Measurements from ENCODE around the gene RAD51B. TPM values are rescaled to one million over a fixed set of nuclear protein-coding genes. Genes with fewer than 3 reads are reported as not detected.

The RAD51B gene
- total RNA-seq, 1 experiment from 2014 or later: 23.3 TPM

GRCh38 chr14:68569970-68570409, 750.4 kb downstream of the RAD51B start:
- no peaks in the 10 kb centered on the region for H3K9me3 ChIP-seq (ENCODE audit: low read depth, low read length, poor library complexity, severe bottlenecking)
- H3K27me3 ChIP-seq (replicated peaks; ENCODE audit: insufficient read depth, low read depth, low read length, poor library complexity): no peaks in the 10 kb centered on the region
- no peak for TF ChIP-seq CTCF (conservative IDR thresholded peaks at IDR 0.05; ENCODE audit: low read depth, low read length)
- no peak for TF ChIP-seq EZH2 (IDR thresholded peaks at IDR 0.05; ENCODE audit: borderline replicate concordance, low read depth, low read length, poor library complexity, severe bottlenecking)
- H3K4me3 ChIP-seq (ENCODE audit: low read depth, low read length, poor library complexity, severe bottlenecking): no peak overlapping the region
- ChIA-PET CTCF (no interaction called here), POLR2A (ENCODE audit: low non-redundant PET) (no interaction called here)
- DNase-seq (ENCODE audit: low spot score): no peak
- BruUV-seq (replicated peaks): no TSS peak
- H3K27ac ChIP-seq (ENCODE audit: low read depth, low read length, poor library complexity, severe bottlenecking): no peak overlapping the region
- H3K36me3 ChIP-seq (ENCODE audit: insufficient read depth, low read length, poor library complexity, severe bottlenecking): no peaks in the 10 kb centered on the region
- peaks cover 7% of the 10 kb centered on the region for H3K4me1 ChIP-seq (ENCODE audit: insufficient read depth, low read length, poor library complexity, severe bottlenecking)
- intact Hi-C loops (cut with micrococcal nuclease; ENCODE audit: unreplicated experiment): no loop called here

- H3K4me3 ChIP-seq (ENCODE audit: low read depth, low read length, poor library complexity, severe bottlenecking): no peak overlapping the region
- no peaks in the 10 kb centered on the region for H3K27me3 ChIP-seq (replicated peaks; ENCODE audit: insufficient read depth, low read depth, low read length, poor library complexity)
- no peaks in the 10 kb centered on the region for H3K9me3 ChIP-seq (ENCODE audit: low read depth, low read length, poor library complexity, severe bottlenecking)
- CTCF ChIA-PET: no interaction called here
- POLR2A ChIA-PET (ENCODE audit: low non-redundant PET): no interaction called here
- no peak overlapping the region for H3K27ac ChIP-seq (ENCODE audit: low read depth, low read length, poor library complexity, severe bottlenecking)
- peaks cover 15% of the 10 kb centered on the region for H3K4me1 ChIP-seq (ENCODE audit: insufficient read depth, low read length, poor library complexity, severe bottlenecking)
- DNase-seq (ENCODE audit: low spot score): no peak
- intact Hi-C loops (cut with micrococcal nuclease; ENCODE audit: unreplicated experiment): no loop called here
- BruUV-seq (replicated peaks): no TSS peak
- H3K36me3 ChIP-seq (ENCODE audit: insufficient read depth, low read length, poor library complexity, severe bottlenecking): no peaks in the 10 kb centered on the region
- TF ChIP-seq CTCF (conservative IDR thresholded peaks at IDR 0.05; ENCODE audit: low read depth, low read length) (no peak), EZH2 (IDR thresholded peaks at IDR 0.05; ENCODE audit: borderline replicate concordance, low read depth, low read length, poor library complexity, severe bottlenecking) (no peak)
These were observed 751.6 kb downstream of the RAD51B start for GRCh38 chr14:68571114-68571591.

GRCh38 chr14:68571928-68572525, 752.4 kb downstream of the RAD51B start:
- DNase-seq (ENCODE audit: low spot score): no peak
- Histone ChIP-seq H3K4me1 (ENCODE audit: insufficient read depth, low read length, poor library complexity, severe bottlenecking) (peaks cover 15% of the 10 kb centered on the region), H3K9me3 (ENCODE audit: low read depth, low read length, poor library complexity, severe bottlenecking) (no peaks in the 10 kb centered on the region), H3K36me3 (ENCODE audit: insufficient read depth, low read length, poor library complexity, severe bottlenecking) (no peaks in the 10 kb centered on the region), H3K27me3 (replicated peaks; ENCODE audit: insufficient read depth, low read depth, low read length, poor library complexity) (no peaks in the 10 kb centered on the region), H3K27ac (ENCODE audit: low read depth, low read length, poor library complexity, severe bottlenecking) (no peak overlapping the region), H3K4me3 (ENCODE audit: low read depth, low read length, poor library complexity, severe bottlenecking) (no peak overlapping the region)
- no TSS peak for BruUV-seq (replicated peaks)
- TF ChIP-seq CTCF (conservative IDR thresholded peaks at IDR 0.05; ENCODE audit: low read depth, low read length): no peak
- no peak for TF ChIP-seq EZH2 (IDR thresholded peaks at IDR 0.05; ENCODE audit: borderline replicate concordance, low read depth, low read length, poor library complexity, severe bottlenecking)
- intact Hi-C loops (cut with micrococcal nuclease; ENCODE audit: unreplicated experiment): no loop called here
- ChIA-PET POLR2A (ENCODE audit: low non-redundant PET) (no interaction called here), CTCF (interaction anchor here (0.6 kb wide), 1 partner anchor 368 kb away, joined by 4 read pairs; no protein-coding TSS in a partner anchor)

Data from A673 (cell line).